ENCODE data around the gene GNE. TPM values are rescaled to one million over a fixed set of nuclear protein-coding genes. Genes with fewer than 3 reads are reported as not detected.

GNE gene
- total and polyA plus RNA-seq, 2 of the 13 experiments (the other 11 are each of a cell fraction or from before 2014, with no cell fraction given) = 16.1 to 24.1 TPM

DNA sequence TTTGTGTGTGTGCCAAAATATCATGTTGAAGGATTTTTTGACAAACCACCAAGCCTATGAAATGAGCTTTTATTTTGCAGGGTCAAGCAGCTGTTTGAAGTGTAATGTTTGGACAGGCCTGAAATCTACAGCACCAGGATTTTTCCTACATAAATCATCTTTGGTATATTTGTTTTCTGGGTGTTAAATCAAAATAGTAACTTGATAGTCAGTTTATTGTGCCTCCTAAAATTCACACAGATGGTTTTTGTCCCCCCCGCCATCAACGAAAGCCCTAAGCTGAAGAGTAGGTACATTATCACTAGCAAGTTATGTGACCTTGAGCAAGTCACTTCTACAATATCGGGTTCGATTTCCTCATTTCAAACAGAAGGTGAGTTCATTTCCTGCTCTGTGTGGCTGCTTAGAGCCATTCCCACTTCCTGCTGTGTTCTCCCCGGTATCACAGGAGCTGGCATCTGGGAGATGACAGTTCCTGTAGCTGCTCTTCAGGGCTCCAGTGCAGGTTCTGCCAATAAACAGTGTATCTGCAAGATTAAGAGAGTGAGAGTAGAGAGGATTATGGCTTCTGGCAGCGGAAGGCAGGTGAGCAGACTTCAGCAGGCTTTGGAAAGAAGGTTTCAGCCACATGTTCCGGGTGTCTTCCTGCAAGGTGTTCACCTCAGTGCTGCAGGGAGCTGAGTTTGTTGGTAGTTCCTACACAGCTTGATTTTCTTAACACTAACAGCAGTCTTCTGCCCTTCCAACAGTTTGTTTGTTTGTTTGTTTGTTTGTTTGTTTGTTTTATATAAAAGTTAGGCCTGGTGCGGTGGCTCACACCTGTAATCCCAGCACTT lies 48.4 kb upstream of the GNE start (continued):
- TF ChIP-seq SOX13 (IDR thresholded peaks at IDR 0.05) (no peak), SOX13 (CRISPR knock-in tag; conservative IDR thresholded peaks at IDR 0.05 in 1 of 2, IDR thresholded peaks at IDR 0.05 in 1 of 2) (peak in 1 of 2 experiments; percentile 5; a peak in 1 of 4 replicates), RERE (CRISPR knock-in tag; IDR thresholded peaks at IDR 0.05; ENCODE audit: low read depth) (no peak), NR2C2 (CRISPR knock-in tag; IDR thresholded peaks at IDR 0.05; ENCODE audit: borderline replicate concordance) (0 out of 2 replicates have a peak, but pooled peaks have one; percentile 16), SPEN (CRISPR knock-in tag; IDR thresholded peaks at IDR 0.05; ENCODE audit: low read depth) (no peak), ELF1 (CRISPR knock-in tag; IDR thresholded peaks at IDR 0.05) (peak; percentile 75), FOXK1 (CRISPR knock-in tag; IDR thresholded peaks at IDR 0.05; ENCODE audit: borderline replicate concordance, low read depth) (no peak), CHCHD3 (CRISPR knock-in tag; IDR thresholded peaks at IDR 0.05) (no peak), ZHX1 (CRISPR knock-in tag; IDR thresholded peaks at IDR 0.05; ENCODE audit: low read depth) (no peak), FOSL2 (CRISPR knock-in tag; IDR thresholded peaks at IDR 0.05) (peak; percentile 67; the same call in 1 of the 2 replicates), NAIF1 (CRISPR knock-in tag; IDR thresholded peaks at IDR 0.05; ENCODE audit: borderline replicate concordance) (no peak), ZNF7 (CRISPR knock-in tag; IDR thresholded peaks at IDR 0.05) (no peak), MYC (CRISPR knock-in tag; IDR thresholded peaks at IDR 0.05; ENCODE audit: borderline replicate concordance) (no peak), SALL1 (CRISPR knock-in tag; IDR thresholded peaks at IDR 0.05) (peak; percentile 20; the same call in 1 of the 2 replicates), BCLAF1 (IDR thresholded peaks at IDR 0.05) (no peak), ZNF382 (CRISPR knock-in tag; IDR thresholded peaks at IDR 0.05; ENCODE audit: borderline replicate concordance) (no peak), KLF15 (CRISPR knock-in tag; IDR thresholded peaks at IDR 0.05; ENCODE audit: borderline replicate concordance) (no peak), MXD4 (CRISPR knock-in tag; IDR thresholded peaks at IDR 0.05) (no peak)
